Caco-2 (cell line): ENCODE results near the gene NFE2L1. TPM values are rescaled to one million over a fixed set of nuclear protein-coding genes. Genes with fewer than 3 reads are reported as not detected.
A peak's percentile ranks its signal among the peaks of the same experiment; 100 is the strongest.
"Not testable (repeated sequence)": the region's sequence is repeated elsewhere in the genome, so short reads cannot be mapped to it uniquely, and the experiment has no call there.

Experiments
- BruUV-seq: library from RNA; stranded (reverse); fragments of 400-500 nt; replicated peaks from 2 replicates; lab custom pipeline; 2021; lab: Mats Ljungman, UMichigan
- CTCF ChIA-PET: fragments of 300-600 bp; sonication (Branson Sonifier 250); formaldehyde crosslinking; loops from one replicate; lab custom pipeline; 2022; ENCODE audit warnings: antibody characterized with exemption; lab: Charles Lee
- POLR2A ChIA-PET: fragments of 300-600 bp; sonication (Branson Sonifier 250); formaldehyde crosslinking; loops from one replicate; lab custom pipeline; 2022; ENCODE audit warnings: antibody characterized with exemption; lab: Charles Lee
- DNase-seq, 2 experiments: peaks; one replicate each; pipeline versions ENCODE4 v3.0.0 to v3.0.0-alpha.2; 2020 to 2022
- H3K27me3 ChIP-seq: replicated peaks from 2 replicates; pipeline ENCODE4 v1.6.0; 2011; ENCODE audit warnings: low read length; ENCODE audit not compliant: control insufficient read depth, insufficient read depth
- H3K36me3 ChIP-seq: 2 replicates; pipeline ENCODE4 v1.5.1; 2011; ENCODE audit warnings: low read length; ENCODE audit not compliant: control insufficient read depth, insufficient read depth
- H3K4me1 ChIP-seq: fragments of 250-450 bp; sonication (Bioruptor Pico); 2 replicates; pipeline ENCODE4 v1.5.1; 2020; ENCODE audit warnings: mild to moderate bottlenecking
- H3K4me3 ChIP-seq: 2 replicates; pipeline ENCODE4 v1.5.1; 2011; ENCODE audit warnings: low read depth, mild to moderate bottlenecking, control low read depth, low read length
- H3K9me3 ChIP-seq: fragments of 250-450 bp; sonication (Bioruptor Pico); 2 replicates; pipeline ENCODE4 v1.5.1; 2020; ENCODE audit warnings: mild to moderate bottlenecking, moderate library complexity
- H3K27ac Mint-ChIP-seq: one replicate; pipeline ENCODE4 v1.8.0; 2022; ENCODE audit warnings: mixed read lengths; ENCODE audit not compliant: unreplicated experiment
- H3K27me3 Mint-ChIP-seq: one replicate; pipeline ENCODE4 v1.8.0; 2022; ENCODE audit warnings: mixed read lengths; ENCODE audit not compliant: insufficient read depth, unreplicated experiment
- H3K36me3 Mint-ChIP-seq: one replicate; pipeline ENCODE4 v1.8.0; 2022; ENCODE audit warnings: mild to moderate bottlenecking, mixed read lengths; ENCODE audit not compliant: insufficient read depth, unreplicated experiment
- H3K4me1 Mint-ChIP-seq: one replicate; pipeline ENCODE4 v1.8.0; 2022; ENCODE audit warnings: low read depth, mixed read lengths; ENCODE audit not compliant: unreplicated experiment
- H3K4me3 Mint-ChIP-seq: one replicate; pipeline ENCODE4 v1.8.0; 2022; ENCODE audit warnings: mild to moderate bottlenecking, moderate library complexity, mixed read lengths; ENCODE audit not compliant: unreplicated experiment
- H3K9me3 Mint-ChIP-seq: one replicate; pipeline ENCODE4 v1.8.0; 2022; ENCODE audit warnings: mixed read lengths; ENCODE audit not compliant: unreplicated experiment
- CTCF ChIP-seq, 2 experiments: fragments of 200-600 bp in 1 of 2; IDR thresholded peaks; 1 replicate in 1 of 2; 2 replicates in 1 of 2; pipeline versions ENCODE4 v1.5.1 to v1.8.0; 2011 to 2022; ENCODE audit warnings: antibody characterized with exemption in 1 of 2, control low read depth in 1 of 2, inconsistent platforms in 1 of 2, low read depth in 1 of 2, low read length in 1 of 2, mild to moderate bottlenecking in 1 of 2, moderate library complexity in 1 of 2; ENCODE audit not compliant: insufficient read depth in 1 of 2, severe bottlenecking in 1 of 2, unreplicated experiment in 1 of 2
- intact Hi-C: fragments of 100-400 bp; cut with micrococcal nuclease; formaldehyde crosslinking; loops from one replicate; pipeline ENCODE4 v1.10.0; 2022; ENCODE audit not compliant: unreplicated experiment
- total RNA-seq: library from RNA; stranded (reverse); gene quantifications from 2 replicates; pipeline ENCODE4 v1.2.3, GENCODE V29; 2022

NFE2L1 gene
- total RNA-seq, 1 experiment from 2014 or later, result 356 TPM

- peak; percentile 82 to 86 for TF ChIP-seq CTCF (IDR thresholded peaks at IDR 0.05; ENCODE audit: insufficient read depth in 1 of 2, low read depth in 1 of 2, low read length in 1 of 2, severe bottlenecking in 1 of 2, unreplicated experiment in 1 of 2)
Measured at GRCh38 chr17:48068491-48068961, 20.4 kb downstream of the NFE2L1 start.

GRCh38 chr17:48070195-48070594 is 22.0 kb downstream of the NFE2L1 start:
- Histone ChIP-seq H3K36me3 (peaks cover 6% of the 10 kb centered on the region; the same call in 1 of the 2 replicates), H3K9me3 (no peaks in the 10 kb centered on the region), H3K4me1 (peaks cover 15% of the 10 kb centered on the region), H3K4me3 (no peak overlapping the region), H3K27me3 (no peaks in the 10 kb centered on the region)
- Mint-ChIP-seq H3K27ac (no peak overlapping the region), H3K36me3 (peaks cover 95% of the 10 kb centered on the region), H3K4me3 (no peak overlapping the region), H3K4me1 (peaks cover 19% of the 10 kb centered on the region), H3K27me3 (no peaks in the 10 kb centered on the region), H3K9me3 (no peaks in the 10 kb centered on the region)
- BruUV-seq, result no TSS peak
- CTCF ChIA-PET, result interaction anchor here (0.5 to 14.1 kb wide), 5 partner anchors 9 to 1122 kb away, joined by 4 to 225 read pairs (median 6); partner anchors contain the start of gene NFE2L1
- intact Hi-C loops, result no loop called here
- POLR2A ChIA-PET, result interaction anchor here (0.6 kb wide), 1 partner anchor 17 kb away, joined by 3 read pairs; no protein-coding TSS in a partner anchor
- TF ChIP-seq CTCF (IDR thresholded peaks at IDR 0.05; ENCODE audit: insufficient read depth in 1 of 2, low read depth in 1 of 2, low read length in 1 of 2, severe bottlenecking in 1 of 2, unreplicated experiment in 1 of 2), result no peak
- no peak for DNase-seq

More at GRCh38 chr17:48068491-48068961, 20.4 kb downstream of the NFE2L1 start:
- CTCF ChIA-PET, result interaction anchor here (0.6 to 14.1 kb wide), 34 partner anchors 8 to 816 kb away, joined by 3 to 225 read pairs (median 5); partner anchors contain the start of genes CBX1, CDK5RAP3, NFE2L1 and PRR15L
- intact Hi-C loops, result loop anchor here (1.0 kb wide), 2 partner anchors 20 to 42 kb away; partner anchors contain the start of gene NFE2L1
- H3K27me3 ChIP-seq, result no peaks in the 10 kb centered on the region
- Mint-ChIP-seq H3K27ac (peak overlapping the region; percentile 52), H3K36me3 (peaks cover 95% of the 10 kb centered on the region), H3K4me1 (peaks cover 34% of the 10 kb centered on the region), H3K27me3 (no peaks in the 10 kb centered on the region), H3K4me3 (peak overlapping the region; percentile 22), H3K9me3 (no peaks in the 10 kb centered on the region)
- H3K4me3 ChIP-seq, result no peak overlapping the region
- H3K9me3 ChIP-seq, result no peaks in the 10 kb centered on the region
- POLR2A ChIA-PET, result interaction anchor here (0.5 to 2.9 kb wide), 9 partner anchors 12 to 184 kb away, joined by 3 to 90 read pairs (median 5); partner anchors contain the start of genes CBX1, NFE2L1 and SNX11
- DNase-seq, result peak; percentile 82 to 87
- peaks cover 15% of the 10 kb centered on the region for H3K4me1 ChIP-seq
- 0 out of 2 replicates have a peak, but pooled peaks cover 4% of the 10 kb centered on the region for H3K36me3 ChIP-seq
- BruUV-seq, result no TSS peak

- H3K27me3 Mint-ChIP-seq, result no peaks in the 10 kb centered on the region
- Histone ChIP-seq H3K36me3 (peaks cover 7% of the 10 kb centered on the region), H3K4me1 (peaks cover 15% of the 10 kb centered on the region)
Measured at GRCh38 chr17:48071654-48072053, 23.5 kb downstream of the NFE2L1 start.

GRCh38 chr17:48072811-48073210 is 24.7 kb downstream of the NFE2L1 start:
- ChIA-PET CTCF (interaction anchor here (0.6 to 14.1 kb wide), 4 partner anchors 37 to 540 kb away, joined by 3 to 225 read pairs (median 3); no protein-coding TSS in a partner anchor), POLR2A (interaction anchor here (0.7 to 1.9 kb wide), 2 partner anchors 24 to 25 kb away, joined by 3 to 13 read pairs; partner anchors contain the start of gene NFE2L1)
- H3K36me3 Mint-ChIP-seq, result peaks cover 96% of the 10 kb centered on the region
- H3K4me3 Mint-ChIP-seq, H3K27me3 ChIP-seq, DNase-seq, BruUV-seq, H3K4me3 ChIP-seq, H3K36me3 ChIP-seq, H3K9me3 Mint-ChIP-seq, intact Hi-C loops, H3K4me1 Mint-ChIP-seq, H3K9me3 ChIP-seq, H3K27me3 Mint-ChIP-seq: not testable (repeated sequence)
- peak overlapping the region; percentile 19 for H3K27ac Mint-ChIP-seq
- H3K4me1 ChIP-seq, result peaks cover 12% of the 10 kb centered on the region

More at GRCh38 chr17:48071654-48072053, 23.5 kb downstream of the NFE2L1 start:
- POLR2A ChIA-PET, result interaction anchor here (0.7 kb wide), 1 partner anchor 217 kb away, joined by 6 read pairs; no protein-coding TSS in a partner anchor
- no peak for DNase-seq
- Histone ChIP-seq H3K9me3 (no peaks in the 10 kb centered on the region), H3K27me3 (no peaks in the 10 kb centered on the region), H3K4me3 (no peak overlapping the region)
- CTCF ChIA-PET, result interaction anchor here (0.9 to 14.1 kb wide), 4 partner anchors 10 to 45 kb away, joined by 3 to 225 read pairs (median 4); no protein-coding TSS in a partner anchor
- H3K4me3 Mint-ChIP-seq, result no peak overlapping the region
- peaks cover 15% of the 10 kb centered on the region for H3K4me1 Mint-ChIP-seq
- no peak for TF ChIP-seq CTCF (IDR thresholded peaks at IDR 0.05; ENCODE audit: insufficient read depth in 1 of 2, low read depth in 1 of 2, low read length in 1 of 2, severe bottlenecking in 1 of 2, unreplicated experiment in 1 of 2)
- H3K36me3 Mint-ChIP-seq, result peaks cover 95% of the 10 kb centered on the region
- no TSS peak for BruUV-seq
- no peak overlapping the region for H3K27ac Mint-ChIP-seq
- H3K9me3 Mint-ChIP-seq, result no peaks in the 10 kb centered on the region
- intact Hi-C loops, result no loop called here
